Activated T-helper 17 cell treated with anti-CD3 and anti-CD28 coated beads, Interleukin-2, amount 50 U/mL, for 72 hours (primary cell): ENCODE data around the gene UBE2O. TPM values are rescaled to one million over a fixed set of nuclear protein-coding genes. Genes with fewer than 3 reads are reported as not detected.

Experiments used
- ATAC-seq: fragments of 150-1000 bp; cut with Tn5 transposase; replicated peaks from 2 replicates; pipeline ENCODE4 v1.10.0; 2021; ENCODE audit warnings: mild to moderate bottlenecking, moderate library complexity
- H3K27ac Mint-ChIP-seq: one replicate; pipeline ENCODE4 v1.8.0; 2022; ENCODE audit warnings: mixed read lengths
- H3K27me3 Mint-ChIP-seq: one replicate; pipeline ENCODE4 v1.8.0; 2022; ENCODE audit warnings: mixed read lengths
- H3K36me3 Mint-ChIP-seq: one replicate; pipeline ENCODE4 v1.8.0; 2022; ENCODE audit warnings: low read depth, mild to moderate bottlenecking, mixed read lengths
- H3K4me1 Mint-ChIP-seq: one replicate; pipeline ENCODE4 v1.8.0; 2022; ENCODE audit warnings: mixed read lengths
- H3K4me3 Mint-ChIP-seq: one replicate; pipeline ENCODE4 v1.8.0; 2022; ENCODE audit warnings: mild to moderate bottlenecking, mixed read lengths
- H3K9me3 Mint-ChIP-seq: one replicate; pipeline ENCODE4 v1.8.0; 2022; ENCODE audit warnings: mixed read lengths
- total RNA-seq, 2 donors: library from RNA; stranded (reverse); gene quantifications; one replicate each; pipeline ENCODE4 v1.2.3, GENCODE V29; 2022

Gene UBE2O
- total RNA-seq, 2 donors from 2014 or later: 35.3 to 38.7 TPM

GRCh38 chr17:76442341-76443338, 10.3 kb downstream of the UBE2O start:
- H3K4me3 Mint-ChIP-seq: no peak overlapping the region
- no peaks in the 10 kb centered on the region for H3K27me3 Mint-ChIP-seq
- H3K4me1 Mint-ChIP-seq: peaks cover 54% of the 10 kb centered on the region
- H3K9me3 Mint-ChIP-seq: no peaks in the 10 kb centered on the region
- no peak for ATAC-seq
- H3K27ac Mint-ChIP-seq: peak overlapping the region; percentile 5
- H3K36me3 Mint-ChIP-seq: peaks cover 10% of the 10 kb centered on the region

GRCh38 chr17:76441686-76442340, 11.1 kb downstream of the UBE2O start:
- H3K9me3 Mint-ChIP-seq: no peaks in the 10 kb centered on the region
- H3K4me1 Mint-ChIP-seq: peaks cover 46% of the 10 kb centered on the region
- no peak overlapping the region for H3K4me3 Mint-ChIP-seq
- H3K27me3 Mint-ChIP-seq: no peaks in the 10 kb centered on the region
- ATAC-seq: no peak
- H3K27ac Mint-ChIP-seq: peak overlapping the region; percentile 5
- H3K36me3 Mint-ChIP-seq: peaks cover 10% of the 10 kb centered on the region

- no peak overlapping the region for H3K4me3 Mint-ChIP-seq
- H3K9me3 Mint-ChIP-seq: no peaks in the 10 kb centered on the region
- H3K27ac Mint-ChIP-seq: no peak overlapping the region
- ATAC-seq: no peak
- peaks cover 37% of the 10 kb centered on the region for H3K4me1 Mint-ChIP-seq
- no peaks in the 10 kb centered on the region for H3K27me3 Mint-ChIP-seq
- peaks cover 10% of the 10 kb centered on the region for H3K36me3 Mint-ChIP-seq
These were observed 12.1 kb downstream of the UBE2O start for GRCh38 chr17:76440751-76441362.

- Mint-ChIP-seq H3K36me3 (peaks cover 15% of the 10 kb centered on the region), H3K4me1 (peaks cover 24% of the 10 kb centered on the region), H3K27ac (no peak overlapping the region), H3K27me3 (no peaks in the 10 kb centered on the region), H3K4me3 (no peak overlapping the region), H3K9me3 (no peaks in the 10 kb centered on the region)
- no peak for ATAC-seq
These were observed 13.5 kb downstream of the UBE2O start for GRCh38 chr17:76439314-76439928.

GRCh38 chr17:76438906-76439305, 14.0 kb downstream of the UBE2O start:
- Mint-ChIP-seq H3K4me1 (peaks cover 27% of the 10 kb centered on the region), H3K9me3 (no peaks in the 10 kb centered on the region), H3K27me3 (no peaks in the 10 kb centered on the region), H3K4me3 (no peak overlapping the region), H3K36me3 (peaks cover 20% of the 10 kb centered on the region), H3K27ac (no peak overlapping the region)
- ATAC-seq: no peak

GRCh38 chr17:76437467-76438402, 15.2 kb downstream of the UBE2O start:
- no peaks in the 10 kb centered on the region for H3K27me3 Mint-ChIP-seq
- no peak overlapping the region for H3K4me3 Mint-ChIP-seq
- H3K36me3 Mint-ChIP-seq: peaks cover 20% of the 10 kb centered on the region
- H3K4me1 Mint-ChIP-seq: peaks cover 20% of the 10 kb centered on the region
- ATAC-seq: no peak
- no peak overlapping the region for H3K27ac Mint-ChIP-seq
- H3K9me3 Mint-ChIP-seq: no peaks in the 10 kb centered on the region

GRCh38 chr17:76435751-76436150, 17.2 kb downstream of the UBE2O start:
- Mint-ChIP-seq H3K36me3 (peaks cover 11% of the 10 kb centered on the region), H3K9me3 (no peaks in the 10 kb centered on the region), H3K4me1 (peaks cover 14% of the 10 kb centered on the region), H3K27me3 (no peaks in the 10 kb centered on the region), H3K4me3 (no peak overlapping the region), H3K27ac (no peak overlapping the region)
- no peak for ATAC-seq

- H3K27ac Mint-ChIP-seq: no peak overlapping the region
- no peaks in the 10 kb centered on the region for H3K9me3 Mint-ChIP-seq
These were observed 18.1 kb downstream of the UBE2O start for GRCh38 chr17:76434870-76435269.

GRCh38 chr17:76433693-76434092, 19.3 kb downstream of the UBE2O start:
- peaks cover 14% of the 10 kb centered on the region for H3K4me1 Mint-ChIP-seq
- ATAC-seq: no peak
- H3K4me3 Mint-ChIP-seq: no peak overlapping the region
- H3K36me3 Mint-ChIP-seq: peaks cover 11% of the 10 kb centered on the region
- H3K27ac Mint-ChIP-seq: no peak overlapping the region
- H3K27me3 Mint-ChIP-seq: no peaks in the 10 kb centered on the region
- H3K9me3 Mint-ChIP-seq: no peaks in the 10 kb centered on the region

More at GRCh38 chr17:76434870-76435269, 18.1 kb downstream of the UBE2O start:
- no peaks in the 10 kb centered on the region for H3K27me3 Mint-ChIP-seq
- ATAC-seq: no peak
- H3K4me1 Mint-ChIP-seq: peaks cover 16% of the 10 kb centered on the region
- no peak overlapping the region for H3K4me3 Mint-ChIP-seq
- H3K36me3 Mint-ChIP-seq: peaks cover 11% of the 10 kb centered on the region

- ATAC-seq: no peak
- H3K36me3 Mint-ChIP-seq: peaks cover 11% of the 10 kb centered on the region
- H3K27ac Mint-ChIP-seq: no peak overlapping the region
- H3K9me3 Mint-ChIP-seq: no peaks in the 10 kb centered on the region
- peaks cover 17% of the 10 kb centered on the region for H3K4me1 Mint-ChIP-seq
- H3K27me3 Mint-ChIP-seq: no peaks in the 10 kb centered on the region
- no peak overlapping the region for H3K4me3 Mint-ChIP-seq
These were observed 20.1 kb downstream of the UBE2O start for GRCh38 chr17:76432712-76433336.

GRCh38 chr17:76432004-76432403, 20.9 kb downstream of the UBE2O start:
- H3K9me3 Mint-ChIP-seq: no peaks in the 10 kb centered on the region
- ATAC-seq: no peak
- H3K27ac Mint-ChIP-seq: no peak overlapping the region
- H3K4me3 Mint-ChIP-seq: no peak overlapping the region
- H3K4me1 Mint-ChIP-seq: peaks cover 17% of the 10 kb centered on the region
- no peaks in the 10 kb centered on the region for H3K27me3 Mint-ChIP-seq
- H3K36me3 Mint-ChIP-seq: peaks cover 11% of the 10 kb centered on the region

- ATAC-seq: no peak
- H3K36me3 Mint-ChIP-seq: peaks cover 11% of the 10 kb centered on the region
- H3K27me3 Mint-ChIP-seq: no peaks in the 10 kb centered on the region
- H3K9me3 Mint-ChIP-seq: no peaks in the 10 kb centered on the region
- H3K4me3 Mint-ChIP-seq: no peak overlapping the region
- no peak overlapping the region for H3K27ac Mint-ChIP-seq
- H3K4me1 Mint-ChIP-seq: peaks cover 17% of the 10 kb centered on the region
These were observed 21.4 kb downstream of the UBE2O start for GRCh38 chr17:76431509-76431908.

GRCh38 chr17:76428511-76428910, 24.4 kb downstream of the UBE2O start:
- H3K4me3 Mint-ChIP-seq: no peak overlapping the region
- ATAC-seq: no peak
- H3K4me1 Mint-ChIP-seq: peaks cover 13% of the 10 kb centered on the region
- H3K27ac Mint-ChIP-seq: no peak overlapping the region
- no peaks in the 10 kb centered on the region for H3K36me3 Mint-ChIP-seq
- no peaks in the 10 kb centered on the region for H3K9me3 Mint-ChIP-seq
- no peaks in the 10 kb centered on the region for H3K27me3 Mint-ChIP-seq
